Measurements from ENCODE around the gene SLC34A3.

DNA sequence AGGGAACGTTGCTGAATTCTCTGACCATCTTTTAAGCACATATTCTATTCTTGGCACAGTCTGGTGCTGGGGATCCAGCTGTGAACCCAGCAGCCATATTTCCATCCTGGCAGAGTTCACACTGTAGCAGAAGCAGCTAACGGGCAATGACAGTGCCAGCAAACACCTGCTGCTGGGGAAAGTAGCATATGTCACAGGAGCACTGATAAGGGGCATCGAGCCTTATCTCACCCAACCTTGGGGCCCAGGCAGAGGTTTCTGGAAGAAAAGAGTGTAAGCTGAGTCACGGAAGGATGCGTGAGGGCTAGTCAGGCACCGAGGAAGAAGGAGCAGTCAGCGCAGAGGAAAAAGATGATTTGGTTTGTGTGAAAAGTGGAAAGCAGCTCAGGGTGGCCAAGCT is 24.1 kb upstream of the SLC34A3 start:
- TF ChIP-seq POLR2AphosphoS5 (IDR thresholded peaks at IDR 0.05) = no peak
- TF ChIP-seq POLR2A (IDR thresholded peaks at IDR 0.05) = no peak
- TF ChIP-seq EP300 (IDR thresholded peaks at IDR 0.05) = no peak
- TF ChIP-seq CTCF (IDR thresholded peaks at IDR 0.05) = no peak
